T-cell (primary cell): Measurements from ENCODE around the gene TRAK2. TPM values are rescaled to one million over a fixed set of nuclear protein-coding genes. Genes with fewer than 3 reads are reported as not detected.

Experiments used
- ATAC-seq, 4 experiments: fragments of 200-7000 bp in 3 of 4; fragments of 150-1000 bp in 1 of 4; cut with Tn5 transposase; replicated peaks in 1 of 4; 1 replicate in 3 of 4; 2 replicates in 1 of 4; pipeline ENCODE4 v1.10.0; 2021; ENCODE audit warnings: moderate library complexity in 3 of 4, mild to moderate bottlenecking in 2 of 4, moderate number of reproducible peaks in 1 of 4
- CTCF ChIA-PET, 2 donors: fragments of 300-600 bp; sonication (Branson Sonifier 250); formaldehyde crosslinking; loops; one replicate each; lab custom pipeline; 2022; ENCODE audit warnings: antibody characterized with exemption in 2 of 2; lab: Charles Lee
- POLR2A ChIA-PET, 2 donors: fragments of 300-600 bp; sonication (Branson Sonifier 250); formaldehyde crosslinking; loops; one replicate each; lab custom pipeline; 2022; ENCODE audit warnings: antibody characterized with exemption in 2 of 2; lab: Charles Lee
- DNase-seq, 35 experiments: peaks; one replicate each; pipeline versions ENCODE4 v3.0.0 to v3.0.0-alpha.2; 2013 to 2023
- H3K27ac ChIP-seq: one replicate; pipeline ENCODE4 v1.5.1; 2013; ENCODE audit warnings: low read length
- H3K27me3 ChIP-seq, 2 experiments: replicated peaks in 1 of 2; 1 replicate in 1 of 2; 2 replicates in 1 of 2; pipeline versions ENCODE4 v1.6.1 to v1.7.0; 2013; ENCODE audit warnings: low read length in 1 of 2, mixed read lengths in 1 of 2; ENCODE audit not compliant: control insufficient read depth in 2 of 2, insufficient read depth in 2 of 2; ENCODE audit errors: extremely low read depth in 1 of 2
- H3K36me3 ChIP-seq, 2 donors: 1 replicate in 1 of 2; 2 replicates in 1 of 2; pipeline versions ENCODE4 v1.6.1 to v1.7.0; 2013; ENCODE audit warnings: low read length in 1 of 2; ENCODE audit not compliant: control insufficient read depth in 2 of 2, insufficient read depth in 1 of 2; ENCODE audit errors: extremely low read depth in 1 of 2
- H3K4me1 ChIP-seq, 2 experiments: 1 replicate in 1 of 2; 2 replicates in 1 of 2; pipeline versions ENCODE4 v1.6.1 to v1.7.0; 2013; ENCODE audit warnings: low read length in 2 of 2, mixed read lengths in 1 of 2; ENCODE audit not compliant: insufficient read depth in 2 of 2, control insufficient read depth in 1 of 2; ENCODE audit errors: extremely low read depth in 1 of 2
- H3K4me3 ChIP-seq, 2 donors: 1 replicate in 1 of 2; 2 replicates in 1 of 2; pipeline versions ENCODE4 v1.5.1 to v1.7.0; 2013; ENCODE audit warnings: mild to moderate bottlenecking in 2 of 2, low read length in 1 of 2, moderate library complexity in 1 of 2; ENCODE audit not compliant: control insufficient read depth in 1 of 2; ENCODE audit errors: extremely low read depth in 1 of 2
- H3K9me3 ChIP-seq: 2 replicates; pipeline ENCODE4 v1.7.0; 2013
- H3K27ac Mint-ChIP-seq, 2 donors: one replicate each; pipeline ENCODE4 v1.8.0; 2020 to 2021; ENCODE audit warnings: mild to moderate bottlenecking in 2 of 2, mixed read lengths in 2 of 2
- H3K27me3 Mint-ChIP-seq, 2 donors: one replicate each; pipeline ENCODE4 v1.8.0; 2021 to 2022; ENCODE audit warnings: mixed read lengths in 2 of 2
- H3K36me3 Mint-ChIP-seq: one replicate; pipeline ENCODE4 v1.8.0; 2021; ENCODE audit warnings: mixed read lengths
- H3K4me1 Mint-ChIP-seq, 3 donors: one replicate each; pipeline ENCODE4 v1.8.0; 2020 to 2022; ENCODE audit warnings: mixed read lengths in 3 of 3, mild to moderate bottlenecking in 1 of 3
- H3K4me3 Mint-ChIP-seq, 3 donors: one replicate each; pipeline ENCODE4 v1.8.0; 2020 to 2022; ENCODE audit warnings: mild to moderate bottlenecking in 3 of 3, mixed read lengths in 3 of 3, moderate library complexity in 3 of 3
- H3K9me3 Mint-ChIP-seq, 3 donors: one replicate each; pipeline ENCODE4 v1.8.0; 2020 to 2022; ENCODE audit warnings: mixed read lengths in 3 of 3
- WGBS: methylation state at CpG from one replicate; pipeline ENCODE4 v1.1.5; 2013; ENCODE audit warnings: missing lambda C conversion rate; ENCODE audit not compliant: insufficient coverage; 5-methylcytosine and 5-hydroxymethylcytosine counted together
- total RNA-seq, 35 experiments: library from RNA in 6 of 35; stranded (reverse) in 6 of 35; fragments of 120-200 nt in 1 of 35; gene quantifications; one replicate each; pipeline versions ENCODE4 v1.2.1 to v1.2.4 and lab custom pipeline; 2013 to 2026

Gene TRAK2
- total RNA-seq, 5 donors from 2014 or later (not counting 1 experiment from before 2014, with no cell fraction given): 39.5 to 47.9 (median 43.4) TPM

DNA sequence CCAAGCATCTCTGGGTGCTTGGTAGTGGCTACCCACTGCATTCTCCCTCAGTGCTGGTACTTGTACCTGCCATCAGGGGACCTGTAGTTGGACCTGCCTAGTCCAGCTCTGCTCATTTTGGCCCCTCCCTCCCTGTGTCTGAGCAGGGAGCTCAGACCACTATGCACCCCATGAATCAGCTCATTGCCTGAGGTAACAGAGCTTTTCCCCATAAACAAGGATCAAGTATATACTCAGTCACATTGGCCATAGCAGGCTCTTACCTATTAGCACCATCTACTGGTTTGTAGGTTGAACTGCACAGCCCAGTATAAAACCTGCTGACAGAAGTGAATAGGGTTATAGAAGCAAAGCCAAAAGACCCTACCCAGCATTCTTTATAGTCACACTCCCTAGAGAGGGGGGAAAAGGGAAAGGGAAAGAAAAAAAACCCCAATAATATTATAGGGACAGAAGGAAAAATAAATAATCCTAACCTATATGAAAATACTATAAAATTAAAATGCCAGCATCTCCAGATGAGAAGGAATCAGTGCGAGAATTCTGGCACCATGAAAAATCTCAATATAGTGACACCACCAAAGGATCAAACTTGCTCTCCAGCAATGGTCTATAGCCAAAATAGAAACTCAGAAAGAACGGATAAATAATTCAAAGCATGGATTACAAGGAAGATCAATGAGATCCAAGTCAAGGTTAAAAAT is 87.2 kb downstream of the TRAK2 start:
- Histone ChIP-seq H3K36me3 (peaks cover 0 to 12% of the 10 kb centered on the region in 2 donors), H3K9me3 (no peaks in the 10 kb centered on the region), H3K27ac (no peak overlapping the region), H3K4me1 (peaks cover 11 to 25% of the 10 kb centered on the region in 2 experiments), H3K4me3 (no peak overlapping the region), H3K27me3 (no peaks in the 10 kb centered on the region)
- ATAC-seq (peak; percentile 87 to 93 (median 90)), DNase-seq (peak in 19 of 35 experiments; percentile 9 to 72 (median 17))
- ChIA-PET POLR2A (interaction anchor here in 1 of 2 donors (0.6 kb wide), 1 partner anchor 130 kb away, joined by 3 read pairs; no protein-coding TSS in a partner anchor), CTCF (interaction anchor here (0.6 to 2.7 kb wide), 23 partner anchors 13 to 417 kb away, joined by 3 to 51 read pairs (median 3); partner anchors contain the start of genes CASP10 (in 2 of the 2), ALS2 (in 1 of the 2) and CASP8 (in 1 of the 2))
- Mint-ChIP-seq H3K4me1 (peaks cover 32 to 42% (median 38%) of the 10 kb centered on the region in 3 donors), H3K36me3 (peaks cover 66% of the 10 kb centered on the region), H3K4me3 (peak overlapping the region in 1 of 3 donors; percentile 38), H3K9me3 (peaks cover 0 to 20% (median 5%) of the 10 kb centered on the region in 3 donors), H3K27ac (peak overlapping the region; percentile 72 to 80), H3K27me3 (no peaks in the 10 kb centered on the region)
- WGBS: no CpG with 5 or more reads among the region's 2 CpGs

GRCh38 chr2:201362396-201362795 is 88.9 kb downstream of the TRAK2 start:
- DNase-seq (no peak), ATAC-seq (no peak)
- no peaks in the 10 kb centered on the region for H3K9me3 ChIP-seq
- peak overlapping the region; percentile 8 for H3K27ac ChIP-seq
- H3K36me3 ChIP-seq: peaks cover 0 to 12% of the 10 kb centered on the region in 2 donors
- peak overlapping the region; percentile 60 to 69 for H3K27ac Mint-ChIP-seq
- 100% methylated on average over 1 of the region's 2 CpGs for WGBS
- peaks cover 11 to 25% of the 10 kb centered on the region in 2 experiments for H3K4me1 ChIP-seq
- no peak overlapping the region for H3K4me3 Mint-ChIP-seq
- peaks cover 0 to 14% (median 0%) of the 10 kb centered on the region in 3 donors for H3K9me3 Mint-ChIP-seq
- H3K27me3 ChIP-seq: no peaks in the 10 kb centered on the region
- no peaks in the 10 kb centered on the region for H3K27me3 Mint-ChIP-seq
- H3K4me3 ChIP-seq: no peak overlapping the region
- POLR2A ChIA-PET: no interaction called here
- H3K4me1 Mint-ChIP-seq: peaks cover 32 to 45% (median 40%) of the 10 kb centered on the region in 3 donors
- CTCF ChIA-PET: interaction anchor here (0.6 to 1.4 kb wide), 2 partner anchors 89 to 130 kb away, joined by 3 to 8 read pairs; no protein-coding TSS in a partner anchor
- H3K36me3 Mint-ChIP-seq: peaks cover 58% of the 10 kb centered on the region

GRCh38 chr2:201361078-201361733 is 90.1 kb downstream of the TRAK2 start:
- Mint-ChIP-seq H3K27me3 (no peaks in the 10 kb centered on the region), H3K4me1 (peaks cover 32 to 45% (median 40%) of the 10 kb centered on the region in 3 donors), H3K9me3 (peaks cover 0 to 6% (median 0%) of the 10 kb centered on the region in 3 donors), H3K27ac (peak overlapping the region; percentile 46 to 71), H3K4me3 (no peak overlapping the region), H3K36me3 (peaks cover 47% of the 10 kb centered on the region)
- H3K9me3 ChIP-seq: no peaks in the 10 kb centered on the region
- no peak overlapping the region for H3K27ac ChIP-seq
- peaks cover 0 to 12% of the 10 kb centered on the region in 2 donors for H3K36me3 ChIP-seq
- no peak for DNase-seq
- peak in 2 of 4 experiments; percentile 35 to 45 for ATAC-seq
- H3K27me3 ChIP-seq: no peaks in the 10 kb centered on the region
- WGBS: 60% methylated on average over 1 of the region's 2 CpGs
- ChIA-PET CTCF (interaction anchor here in 1 of 2 donors (1.2 kb wide), 1 partner anchor 128 kb away, joined by 4 read pairs; no protein-coding TSS in a partner anchor), POLR2A (no interaction called here)
- H3K4me1 ChIP-seq: peaks cover 11 to 25% of the 10 kb centered on the region in 2 experiments
- no peak overlapping the region for H3K4me3 ChIP-seq

DNA sequence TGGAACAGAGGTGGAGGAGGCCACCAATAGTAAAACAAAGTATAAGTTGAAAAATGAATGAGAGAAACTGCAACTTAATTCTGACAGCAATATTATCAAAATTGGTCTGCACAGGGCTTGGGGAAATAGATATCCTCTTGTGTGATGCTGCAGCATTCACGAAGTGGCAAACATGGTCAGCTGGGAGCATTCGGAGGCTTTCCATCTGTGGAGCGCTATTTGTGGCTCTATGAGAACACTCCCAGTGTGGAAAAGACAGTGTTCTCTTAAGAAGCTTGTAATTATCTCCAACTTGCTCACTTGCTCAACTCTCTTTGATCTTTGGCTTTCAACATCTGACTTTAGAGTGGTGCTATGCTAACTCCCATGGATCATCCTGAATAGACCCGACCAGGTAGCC is 91.0 kb downstream of the TRAK2 start:
- CTCF ChIA-PET: interaction anchor here (0.5 to 1.2 kb wide), 3 partner anchors 22 to 127 kb away, joined by 3 to 4 read pairs (median 3); no protein-coding TSS in a partner anchor

GRCh38 chr2:201358684-201359083 is 92.6 kb downstream of the TRAK2 start:
- H3K4me3 ChIP-seq: no peak overlapping the region
- H3K9me3 Mint-ChIP-seq: no peaks in the 10 kb centered on the region
- peaks cover 24 to 35% (median 34%) of the 10 kb centered on the region in 3 donors for H3K4me1 Mint-ChIP-seq
- H3K4me1 ChIP-seq: peaks cover 11 to 22% of the 10 kb centered on the region in 2 experiments
- no peaks in the 10 kb centered on the region for H3K9me3 ChIP-seq
- CTCF ChIA-PET: interaction anchor here in 1 of 2 donors (0.5 kb wide), 1 partner anchor 91 kb away, joined by 3 read pairs; no protein-coding TSS in a partner anchor
- POLR2A ChIA-PET: no interaction called here
- no peak overlapping the region for H3K27ac Mint-ChIP-seq
- H3K27me3 Mint-ChIP-seq: no peaks in the 10 kb centered on the region
- H3K4me3 Mint-ChIP-seq: no peak overlapping the region
- no peaks in the 10 kb centered on the region for H3K27me3 ChIP-seq
- DNase-seq (no peak), ATAC-seq (peak in 1 of 4 experiments; percentile 60)
- H3K27ac ChIP-seq: no peak overlapping the region
- 78% methylated on average over 3 of the region's 7 CpGs for WGBS
- peaks cover 0 to 12% of the 10 kb centered on the region in 2 donors for H3K36me3 ChIP-seq
- peaks cover 34% of the 10 kb centered on the region for H3K36me3 Mint-ChIP-seq

More for the DNA sequence above, 91.0 kb downstream of the TRAK2 start:
- DNase-seq (no peak), ATAC-seq (no peak)
- 100% methylated on average over 1 of the region's 4 CpGs for WGBS
- Histone ChIP-seq H3K36me3 (peaks cover 0 to 12% of the 10 kb centered on the region in 2 donors), H3K27ac (no peak overlapping the region), H3K9me3 (no peaks in the 10 kb centered on the region), H3K4me1 (peaks cover 11 to 25% of the 10 kb centered on the region in 2 experiments), H3K27me3 (no peaks in the 10 kb centered on the region), H3K4me3 (no peak overlapping the region)
- H3K4me3 Mint-ChIP-seq: no peak overlapping the region
- peaks cover 0 to 6% (median 0%) of the 10 kb centered on the region in 3 donors for H3K9me3 Mint-ChIP-seq
- H3K4me1 Mint-ChIP-seq: peaks cover 32 to 42% (median 40%) of the 10 kb centered on the region in 3 donors
- POLR2A ChIA-PET: no interaction called here
- H3K36me3 Mint-ChIP-seq: peaks cover 39% of the 10 kb centered on the region
- H3K27me3 Mint-ChIP-seq: no peaks in the 10 kb centered on the region
- peak overlapping the region in 1 of 2 donors; percentile 55 for H3K27ac Mint-ChIP-seq

GRCh38 chr2:201357221-201357620 is 94.0 kb downstream of the TRAK2 start, which contains the start of gene FLACC1:
Gene FLACC1 (minus strand): TSS chr2:201357345. CDS start chr2:201351404, 5,941 bp downstream.
- Mint-ChIP-seq H3K27me3 (no peaks in the 10 kb centered on the region), H3K36me3 (peaks cover 32% of the 10 kb centered on the region), H3K9me3 (no peaks in the 10 kb centered on the region), H3K27ac (no peak within 1 kb of the TSS), H3K4me1 (peaks cover 14 to 23% (median 20%) of the 10 kb centered on the region in 3 donors), H3K4me3 (no peak within 1 kb of the TSS)
- peaks cover 8 to 9% of the 10 kb centered on the region in 2 experiments for H3K4me1 ChIP-seq
- CTCF ChIA-PET: interaction anchor here (0.5 to 0.9 kb wide), 2 partner anchors 120 to 187 kb away, joined by 3 to 6 read pairs; no protein-coding TSS in a partner anchor
- ATAC-seq (no peak), DNase-seq (no peak)
- peaks cover 0 to 7% of the 10 kb centered on the region in 2 donors for H3K36me3 ChIP-seq
- H3K27me3 ChIP-seq: no peaks in the 10 kb centered on the region
- no peaks in the 10 kb centered on the region for H3K9me3 ChIP-seq
- no peak within 1 kb of the TSS for H3K4me3 ChIP-seq
- no CpG with 5 or more reads among the region's 1 CpG for WGBS
- POLR2A ChIA-PET: interaction anchor here in 1 of 2 donors (0.5 kb wide), 1 partner anchor 1456 kb away, joined by 3 read pairs; no protein-coding TSS in a partner anchor
- no peak within 1 kb of the TSS for H3K27ac ChIP-seq
